Keratinocyte (primary cell): ENCODE measurements around the gene WNT9B. TPM values are rescaled to one million over a fixed set of nuclear protein-coding genes. Genes with fewer than 3 reads are reported as not detected.

Source experiments
- DNase-seq: peaks from one replicate; pipeline ENCODE4 v3.0.0-alpha.2; 2011; ENCODE audit warnings: low read depth, missing footprints, low spot score
- FAIRE-seq: peaks from 2 replicates; lab custom pipeline; 2011; peaks lifted over from hg19 to GRCh38; lab: Jason Lieb, UNC
- H2AFZ ChIP-seq: 2 replicates; pipeline ENCODE4 v1.6.0; 2012; ENCODE audit warnings: low read length, control low read depth, inconsistent platforms; ENCODE audit not compliant: control insufficient read depth
- H3K27ac ChIP-seq: 2 replicates; pipeline ENCODE4 v1.5.1; 2011; ENCODE audit warnings: low read length; ENCODE audit not compliant: control insufficient read depth, insufficient read depth
- H3K27me3 ChIP-seq: 3 replicates; pipeline ENCODE4 v1.6.0; 2011; ENCODE audit warnings: low read length; ENCODE audit not compliant: control insufficient read depth, insufficient read depth; ENCODE audit errors: extremely low read depth
- H3K36me3 ChIP-seq, 2 experiments: 2 replicates in 1 of 2; 3 replicates in 1 of 2; pipeline ENCODE4 v1.5.1; 2011; ENCODE audit warnings: low read length in 2 of 2, mild to moderate bottlenecking in 1 of 2; ENCODE audit not compliant: control insufficient read depth in 2 of 2, insufficient read depth in 2 of 2; ENCODE audit errors: extremely low read depth in 1 of 2
- H3K4me1 ChIP-seq: 3 replicates; pipeline ENCODE4 v1.5.1; 2011; ENCODE audit warnings: low read length; ENCODE audit not compliant: control insufficient read depth, insufficient read depth; ENCODE audit errors: extremely low read depth
- H3K4me2 ChIP-seq: 3 replicates; pipeline ENCODE4 v1.6.0; 2011; ENCODE audit warnings: low read depth, low read length; ENCODE audit not compliant: control insufficient read depth, insufficient read depth; ENCODE audit errors: extremely low read depth
- H3K4me3 ChIP-seq, 3 experiments: fragments of 200-600 bp in 1 of 3; sonication (generic) in 1 of 3; 2 replicates in 2 of 3; 3 replicates in 1 of 3; pipeline ENCODE4 v1.5.1; 2011 to 2016; ENCODE audit warnings: low read length in 3 of 3, mild to moderate bottlenecking in 3 of 3, control low read depth in 2 of 3, inconsistent platforms in 1 of 3, low read depth in 1 of 3, mixed read lengths in 1 of 3, mixed run types in 1 of 3, moderate library complexity in 1 of 3; ENCODE audit not compliant: control insufficient read depth in 2 of 3, insufficient read depth in 2 of 3; ENCODE audit errors: extremely low read depth in 1 of 3
- H3K79me2 ChIP-seq: 2 replicates; pipeline ENCODE4 v1.6.0; 2012; ENCODE audit warnings: low read length; ENCODE audit not compliant: control insufficient read depth, insufficient read depth
- H3K9ac ChIP-seq: 3 replicates; pipeline ENCODE4 v1.6.0; 2011; ENCODE audit warnings: low read length; ENCODE audit not compliant: control insufficient read depth, insufficient read depth; ENCODE audit errors: extremely low read depth
- H3K9me1 ChIP-seq: 3 replicates; pipeline ENCODE4 v1.6.0; 2011; ENCODE audit warnings: low read length; ENCODE audit not compliant: control insufficient read depth, insufficient read depth; ENCODE audit errors: extremely low read depth
- H3K9me3 ChIP-seq: 2 replicates; pipeline ENCODE4 v1.5.1; 2012; ENCODE audit warnings: low read depth, low read length; ENCODE audit not compliant: control insufficient read depth
- H4K20me1 ChIP-seq: 3 replicates; pipeline ENCODE4 v1.6.0; 2011; ENCODE audit warnings: low read length; ENCODE audit not compliant: control insufficient read depth, insufficient read depth; ENCODE audit errors: extremely low read depth
- CTCF ChIP-seq, 3 experiments: IDR thresholded peaks in 1 of 3; conservative IDR thresholded peaks in 1 of 3; optimal IDR thresholded peaks in 1 of 3; 2 replicates in 2 of 3; 3 replicates in 1 of 3; pipeline versions ENCODE3 to v1.5.1; 2011; ENCODE audit warnings: low read length in 3 of 3, mild to moderate bottlenecking in 3 of 3, moderate library complexity in 2 of 3, control low read depth in 1 of 3, inconsistent platforms in 1 of 3; ENCODE audit not compliant: insufficient read depth in 2 of 3; ENCODE audit errors: extremely low read depth in 1 of 3
- EZH2 ChIP-seq: IDR thresholded peaks from one replicate; pipeline ENCODE4 v1.6.1; 2012; ENCODE audit warnings: inconsistent platforms, mild to moderate bottlenecking, low read length, moderate library complexity
- dilution Hi-C: fragments of 300-500 bp; cut with MboI; formaldehyde crosslinking; loops from one replicate; pipeline ENCODE4 v1.7.0; 2020; ENCODE audit warnings: low sequenced_read_pairs; ENCODE audit not compliant: extremely low pct_ligation_motif_present
- polyA plus RNA-seq, 5 experiments: library from polyadenylated mRNA; depleted of rRNA in 3 of 5; stranded (reverse) in 3 of 5; stranded (forward) in 1 of 5; unstranded in 1 of 5; fragments of >200 nt; gene quantifications; 1 replicate in 1 of 5; 2 replicates in 3 of 5; 3 replicates in 1 of 5; pipeline versions ENCODE4 v1.2.1 to v1.2.3, GENCODE V29; 2011 to 2012; ENCODE audit warnings: missing spikeins in 2 of 5, low read depth in 1 of 5, low replicate concordance in 1 of 5

WNT9B gene
- polyA plus RNA-seq, 1 donor (not counting 4 experiments of a cell fraction or from before 2014, with no cell fraction given), result not detected

GRCh38 chr17:46898364-46898763, 47.0 kb downstream of the WNT9B start:
- Histone ChIP-seq H3K4me2 (no peak overlapping the region), H3K9me3 (no peaks in the 10 kb centered on the region), H4K20me1 (no peaks in the 10 kb centered on the region), H3K9me1 (no peaks in the 10 kb centered on the region), H3K4me1 (no peaks in the 10 kb centered on the region), H3K36me3 (no peaks in the 10 kb centered on the region), H2AFZ (no peak overlapping the region), H3K27me3 (peaks cover 21% of the 10 kb centered on the region), H3K79me2 (no peaks in the 10 kb centered on the region), H3K4me3 (no peak overlapping the region), H3K27ac (no peak overlapping the region), H3K9ac (no peak overlapping the region)
- TF ChIP-seq CTCF (optimal IDR thresholded peaks at IDR 0.05 in 1 of 3, IDR thresholded peaks at IDR 0.05 in 1 of 3, conservative IDR thresholded peaks at IDR 0.05 in 1 of 3; ENCODE audit: extremely low read depth in 1 of 3, insufficient read depth in 2 of 3, low read length in 3 of 3) (no peak), EZH2 (no peak)
- no peak for FAIRE-seq
- dilution Hi-C loops, result no loop called here
- DNase-seq, result no peak

- no peaks in the 10 kb centered on the region for H3K36me3 ChIP-seq
- no peak overlapping the region for H3K9ac ChIP-seq
- H3K4me3 ChIP-seq, result no peak overlapping the region
- DNase-seq (no peak), FAIRE-seq (no peak)
- no peak for TF ChIP-seq CTCF (optimal IDR thresholded peaks at IDR 0.05 in 1 of 3, IDR thresholded peaks at IDR 0.05 in 1 of 3, conservative IDR thresholded peaks at IDR 0.05 in 1 of 3; ENCODE audit: extremely low read depth in 1 of 3, insufficient read depth in 2 of 3, low read length in 3 of 3)
- TF ChIP-seq EZH2, result no peak
- no peak overlapping the region for H3K4me2 ChIP-seq
- H3K9me1 ChIP-seq, result no peaks in the 10 kb centered on the region
- H3K4me1 ChIP-seq, result no peaks in the 10 kb centered on the region
- no peaks in the 10 kb centered on the region for H3K79me2 ChIP-seq
- no peak overlapping the region for H2AFZ ChIP-seq
- no peak overlapping the region for H3K27ac ChIP-seq
- no peaks in the 10 kb centered on the region for H4K20me1 ChIP-seq
- no peaks in the 10 kb centered on the region for H3K9me3 ChIP-seq
- dilution Hi-C loops, result no loop called here
- H3K27me3 ChIP-seq, result peaks cover 21% of the 10 kb centered on the region
Measured at GRCh38 chr17:46898860-46899259, 47.5 kb downstream of the WNT9B start.
